SU-DHL-6 (cell line): ENCODE results near the gene PLCB1.

Source experiments
- H2AFZ ChIP-seq: fragments of 200-600 bp; sonication (generic); 2 replicates; pipeline ENCODE4 v1.6.1; 2014; ENCODE audit warnings: low read depth, mild to moderate bottlenecking, moderate library complexity, mixed read lengths, antibody characterized with exemption, low read length; ENCODE audit not compliant: severe bottlenecking
- H3F3A ChIP-seq: fragments of 200-600 bp; shearing (Covaris generic); 2 replicates; pipeline ENCODE4 v1.6.0; 2016; ENCODE audit warnings: antibody characterized with exemption, mild to moderate bottlenecking; ENCODE audit not compliant: insufficient read depth
- H3K27ac ChIP-seq: fragments of 200-600 bp; sonication (generic); 2 replicates; pipeline ENCODE4 v1.5.1; 2016; ENCODE audit warnings: low read depth, mild to moderate bottlenecking, low read length, moderate library complexity, mixed read lengths
- H3K27me3 ChIP-seq: fragments of 200-600 bp; sonication (generic), shearing (Covaris generic); 2 replicates; pipeline ENCODE4 v1.6.0; 2014; ENCODE audit warnings: mild to moderate bottlenecking, low read length
- H3K36me3 ChIP-seq: fragments of 200-600 bp; sonication (generic); 2 replicates; pipeline ENCODE4 v1.6.1; 2014; ENCODE audit warnings: mild to moderate bottlenecking, low read length, mixed read lengths
- H3K4me2 ChIP-seq: fragments of 300-600, 200-600 bp; shearing (Covaris generic), sonication (generic); 2 replicates; pipeline ENCODE4 v1.6.0; 2014; ENCODE audit warnings: low read length, low read depth, mild to moderate bottlenecking; ENCODE audit not compliant: poor library complexity, severe bottlenecking
- H3K4me3 ChIP-seq: fragments of 200-600 bp; sonication (generic); 2 replicates; pipeline ENCODE4 v1.5.1; 2014; ENCODE audit warnings: antibody characterized with exemption, low read length, mild to moderate bottlenecking, mixed read lengths; ENCODE audit not compliant: insufficient read depth, poor library complexity, severe bottlenecking
- H3K79me2 ChIP-seq: fragments of 200-600 bp; sonication (generic); 2 replicates; pipeline ENCODE4 v1.6.1; 2014; ENCODE audit warnings: mild to moderate bottlenecking, low read length, moderate library complexity; ENCODE audit not compliant: insufficient read depth
- H3K9ac ChIP-seq: fragments of 200-600 bp; sonication (generic); 2 replicates; pipeline ENCODE4 v1.7.0; 2014; ENCODE audit warnings: mild to moderate bottlenecking, low read length
- H3K9me2 ChIP-seq: fragments of 200-600 bp; sonication (generic); replicated peaks from 2 replicates; pipeline ENCODE4 v1.6.1; 2014; ENCODE audit warnings: low read length; ENCODE audit not compliant: insufficient read depth
- H3K9me3 ChIP-seq: fragments of 200-600 bp; sonication (generic); 2 replicates; pipeline ENCODE4 v1.6.1; 2014; ENCODE audit warnings: low read length, mixed read lengths; ENCODE audit not compliant: insufficient read depth
- H4K20me1 ChIP-seq: fragments of 200-600 bp; sonication (generic); 2 replicates; pipeline ENCODE4 v1.6.1; 2014; ENCODE audit warnings: low read depth, mild to moderate bottlenecking, antibody characterized with exemption, low read length, moderate library complexity, mixed read lengths
- CTCF ChIP-seq: fragments of 200-600 bp; sonication (generic); IDR thresholded peaks from one replicate; pipeline ENCODE4 v1.5.1; 2017; ENCODE audit warnings: antibody characterized with exemption, mild to moderate bottlenecking, low read length, moderate library complexity; ENCODE audit not compliant: insufficient read depth, poor library complexity, severe bottlenecking
- EZH2phosphoT487 ChIP-seq: fragments of 200-600 bp; sonication (generic), shearing (Covaris generic); conservative IDR thresholded peaks from 2 replicates; pipeline ENCODE4 v1.6.1; 2018; ENCODE audit warnings: mild to moderate bottlenecking, antibody characterized with exemption, low read length, moderate library complexity, mixed read lengths

Gene PLCB1

GRCh38 chr20:8700756-8701155 lies 568.7 kb downstream of the PLCB1 start:
- no peaks in the 10 kb centered on the region for H3K27me3 ChIP-seq
- no peaks in the 10 kb centered on the region for H3K79me2 ChIP-seq
- H3K36me3 ChIP-seq: no peaks in the 10 kb centered on the region
- TF ChIP-seq EZH2phosphoT487 (no peak), CTCF (no peak)
- H3F3A ChIP-seq: no peaks in the 10 kb centered on the region
- H3K9ac ChIP-seq: no peak overlapping the region
- no peak overlapping the region for H3K27ac ChIP-seq
- H3K4me3 ChIP-seq: no peak overlapping the region
- no peak overlapping the region for H3K4me2 ChIP-seq
- no peaks in the 10 kb centered on the region for H3K9me2 ChIP-seq
- no peak overlapping the region for H2AFZ ChIP-seq
- no peaks in the 10 kb centered on the region for H4K20me1 ChIP-seq
- no peaks in the 10 kb centered on the region for H3K9me3 ChIP-seq

- Histone ChIP-seq H3K36me3 (no peaks in the 10 kb centered on the region), H3K4me3 (no peak overlapping the region), H3K9me2 (no peaks in the 10 kb centered on the region), H2AFZ (no peak overlapping the region), H3F3A (no peaks in the 10 kb centered on the region), H3K27ac (no peak overlapping the region), H3K79me2 (no peaks in the 10 kb centered on the region), H3K27me3 (no peaks in the 10 kb centered on the region), H3K9me3 (no peaks in the 10 kb centered on the region), H3K9ac (no peak overlapping the region), H4K20me1 (no peaks in the 10 kb centered on the region), H3K4me2 (no peak overlapping the region)
- TF ChIP-seq CTCF (no peak), EZH2phosphoT487 (no peak)
Observed at GRCh38 chr20:8706961-8707700, 575.1 kb downstream of the PLCB1 start.

- Histone ChIP-seq H4K20me1 (no peaks in the 10 kb centered on the region), H3F3A (no peaks in the 10 kb centered on the region), H3K27ac (no peak overlapping the region), H2AFZ (no peak overlapping the region), H3K36me3 (no peaks in the 10 kb centered on the region), H3K4me3 (no peak overlapping the region), H3K9me2 (no peaks in the 10 kb centered on the region), H3K4me2 (no peak overlapping the region), H3K79me2 (no peaks in the 10 kb centered on the region), H3K9me3 (no peaks in the 10 kb centered on the region), H3K27me3 (no peaks in the 10 kb centered on the region), H3K9ac (no peak overlapping the region)
- no peak for TF ChIP-seq EZH2phosphoT487
- TF ChIP-seq CTCF: no peak
Observed at GRCh38 chr20:8709627-8710026, 577.6 kb downstream of the PLCB1 start.
